HG03457 (cell line): Measurements from ENCODE around the gene TMEM245.
"Not testable (repeated sequence)": the region's sequence is repeated elsewhere in the genome, so short reads cannot be mapped to it uniquely, and the experiment has no call there.

Source experiments
- ATAC-seq: cut with Tn5 transposase; IDR thresholded peaks from one replicate; pipeline ENCODE4 v1.9.1; 2021; ENCODE audit warnings: moderate number of reproducible peaks; ENCODE audit not compliant: unreplicated experiment

Gene TMEM245

GRCh38 chr9:109072133-109072692 lies 47.5 kb downstream of the TMEM245 start:
- no peak for ATAC-seq

DNA sequence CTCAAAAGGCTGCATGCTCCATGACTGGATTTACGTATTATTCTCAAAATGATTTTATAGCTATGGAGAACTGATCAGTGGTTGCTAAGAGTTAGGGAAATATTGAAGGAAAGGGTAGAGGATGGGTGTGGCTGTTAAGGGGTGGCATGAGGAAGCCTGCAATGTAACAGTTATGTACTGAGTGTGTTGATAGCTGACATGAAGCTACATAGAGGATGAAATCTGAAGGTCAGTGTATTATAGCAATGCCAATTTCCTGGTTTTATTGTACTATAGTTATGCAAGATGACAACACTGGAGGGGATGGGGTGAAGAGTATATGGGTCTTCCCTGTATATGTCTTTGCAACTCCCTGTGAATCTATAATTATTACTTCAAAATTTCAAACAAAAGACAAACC lies 51.0 kb downstream of the TMEM245 start:
- no peak for ATAC-seq

DNA sequence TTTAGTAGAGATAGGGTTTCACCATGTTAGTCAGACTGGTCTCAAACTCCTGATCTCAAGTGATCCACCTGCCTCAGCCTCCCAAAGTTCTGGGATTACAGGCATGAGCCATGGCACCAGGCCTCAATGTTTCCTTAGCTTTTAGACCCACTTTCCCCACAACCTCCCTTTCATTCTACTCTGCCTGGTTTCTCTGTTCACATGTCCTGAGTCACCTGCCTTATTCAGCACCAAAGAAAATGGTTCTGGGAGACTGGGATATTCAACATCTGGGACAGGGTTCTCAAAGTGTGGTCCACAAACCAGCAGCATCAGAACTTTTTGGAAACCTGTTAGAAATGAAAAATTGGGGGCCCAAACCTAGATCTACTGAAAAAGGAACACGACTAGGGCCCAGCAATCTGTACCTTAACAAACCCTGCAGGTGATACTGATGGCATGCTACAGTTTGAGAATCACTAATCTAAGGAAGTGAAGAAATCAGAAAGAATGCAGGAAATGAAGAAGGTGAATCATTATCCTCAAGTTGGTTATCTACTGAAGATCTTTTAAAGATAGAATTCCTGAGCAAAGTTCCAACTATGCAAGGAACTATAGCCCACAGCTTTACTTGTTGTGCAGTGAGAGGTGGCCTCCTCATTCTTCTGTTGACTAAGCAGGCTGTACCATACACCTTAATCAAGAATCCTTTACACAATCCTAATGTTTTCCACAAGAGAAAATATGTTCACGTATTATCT lies 54.6 kb downstream of the TMEM245 start:
- ATAC-seq = no peak

DNA sequence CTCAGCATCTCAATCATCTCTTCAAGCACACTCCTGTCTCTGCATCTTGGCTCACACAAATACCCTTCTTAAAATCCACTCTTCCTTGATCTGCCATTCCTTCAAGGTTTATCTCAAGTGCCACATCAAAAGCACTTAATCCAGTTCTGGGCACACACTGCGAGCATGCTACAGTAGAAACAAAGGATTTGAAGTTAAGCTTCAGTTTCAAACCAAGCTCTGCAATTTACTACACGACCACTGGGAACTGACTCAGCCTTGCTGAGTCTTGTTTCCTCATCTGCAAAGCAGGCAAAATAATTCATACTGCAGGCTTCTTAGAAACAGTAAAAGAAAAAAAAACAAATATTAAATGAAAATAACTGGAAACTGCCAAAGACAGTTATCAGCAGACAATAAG lies 56.0 kb downstream of the TMEM245 start:
- ATAC-seq = no peak

- ATAC-seq = no peak
Measured at GRCh38 chr9:109062543-109062942, 57.2 kb downstream of the TMEM245 start.

DNA sequence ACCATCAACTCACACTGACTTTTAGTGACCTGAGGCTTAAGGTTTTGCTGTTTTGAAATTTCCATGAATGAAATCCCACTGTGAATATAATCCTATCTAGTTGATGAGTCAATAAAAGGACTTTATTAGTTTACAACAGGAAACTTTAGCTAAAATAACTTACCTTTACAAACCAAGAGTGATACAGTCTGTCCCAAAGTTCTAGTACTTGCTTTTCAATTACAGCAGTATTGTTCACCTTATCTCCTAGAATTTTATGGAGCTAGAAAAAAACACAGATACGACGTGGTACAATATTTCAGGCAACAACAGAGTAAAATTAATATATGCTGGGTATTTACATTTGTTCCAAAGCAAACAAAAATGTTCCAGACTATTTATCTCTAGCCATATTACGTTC lies 59.6 kb downstream of the TMEM245 start:
- ATAC-seq = no peak

- not testable (repeated sequence) for ATAC-seq
Measured at GRCh38 chr9:109053121-109053520, 66.6 kb downstream of the TMEM245 start.

DNA sequence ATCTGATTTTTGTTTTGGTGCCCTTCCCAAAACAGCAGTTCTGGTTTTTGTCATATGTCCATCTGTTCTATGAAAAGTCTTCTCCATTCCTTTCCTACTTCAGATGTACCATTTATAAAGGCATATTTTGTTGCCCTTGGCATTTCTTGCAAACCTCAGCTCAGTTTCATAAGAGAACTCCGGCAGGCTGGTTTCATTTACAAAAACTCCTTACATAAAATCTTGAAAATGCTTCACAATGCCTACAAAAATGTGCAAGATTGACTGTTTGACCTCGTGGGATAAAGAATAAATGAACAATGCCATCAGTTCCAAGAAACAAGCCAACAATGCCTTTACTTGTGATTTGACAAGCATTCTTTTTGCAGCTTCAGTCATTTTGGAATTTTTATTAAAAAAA lies 67.3 kb downstream of the TMEM245 start:
- ATAC-seq = no peak

DNA sequence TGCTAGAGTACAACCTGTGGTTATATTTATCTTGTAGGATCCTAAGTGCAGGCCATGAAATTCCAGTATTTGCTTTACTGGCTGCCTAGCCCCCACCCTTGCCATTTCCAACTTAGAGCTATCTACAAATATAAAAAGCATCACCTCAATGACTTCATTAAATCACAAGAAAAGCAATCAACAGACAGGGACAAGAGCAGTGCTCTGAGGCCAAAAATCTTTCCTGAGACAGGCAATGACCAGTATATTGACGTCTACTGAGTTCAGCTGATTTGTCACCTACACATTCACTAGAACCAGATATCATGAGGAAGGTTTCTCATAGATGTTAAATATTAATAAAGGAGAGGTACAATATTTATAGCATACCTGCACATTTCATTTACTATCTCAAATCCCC lies 68.0 kb downstream of the TMEM245 start:
- ATAC-seq = no peak

GRCh38 chr9:109050444-109050843 lies 69.3 kb downstream of the TMEM245 start:
- ATAC-seq = no peak

GRCh38 chr9:109048822-109049221 lies 70.9 kb downstream of the TMEM245 start:
- ATAC-seq = no peak

DNA sequence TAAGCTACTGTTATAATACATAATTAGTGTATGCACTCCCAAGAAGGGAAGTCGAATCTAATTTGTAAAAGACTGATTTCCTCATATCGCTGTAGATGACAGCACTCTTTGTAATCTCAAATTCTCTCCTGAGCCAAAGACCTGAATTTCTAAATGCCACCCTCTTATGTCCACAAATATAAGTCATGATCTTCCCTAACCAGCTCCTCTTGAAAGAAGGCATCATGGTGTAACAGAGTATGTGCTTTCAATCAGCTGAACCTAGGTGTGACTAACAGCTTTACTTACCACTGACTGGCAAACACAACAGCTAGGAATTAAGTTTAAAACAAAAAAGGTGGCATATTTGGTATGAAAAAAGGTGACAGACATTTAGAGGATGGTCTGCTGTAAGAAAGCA lies 72.5 kb downstream of the TMEM245 start:
- no peak for ATAC-seq

- no peak for ATAC-seq
Measured at GRCh38 chr9:109046346-109046745, 73.4 kb downstream of the TMEM245 start.

- no peak for ATAC-seq
Measured at GRCh38 chr9:109043578-109043977, 76.2 kb downstream of the TMEM245 start.

GRCh38 chr9:109040571-109040970 lies 79.2 kb downstream of the TMEM245 start:
- ATAC-seq = no peak

GRCh38 chr9:109039539-109039938 lies 80.2 kb downstream of the TMEM245 start:
- ATAC-seq = no peak

- no peak for ATAC-seq
Measured at GRCh38 chr9:109037946-109038715, 81.6 kb downstream of the TMEM245 start.

DNA sequence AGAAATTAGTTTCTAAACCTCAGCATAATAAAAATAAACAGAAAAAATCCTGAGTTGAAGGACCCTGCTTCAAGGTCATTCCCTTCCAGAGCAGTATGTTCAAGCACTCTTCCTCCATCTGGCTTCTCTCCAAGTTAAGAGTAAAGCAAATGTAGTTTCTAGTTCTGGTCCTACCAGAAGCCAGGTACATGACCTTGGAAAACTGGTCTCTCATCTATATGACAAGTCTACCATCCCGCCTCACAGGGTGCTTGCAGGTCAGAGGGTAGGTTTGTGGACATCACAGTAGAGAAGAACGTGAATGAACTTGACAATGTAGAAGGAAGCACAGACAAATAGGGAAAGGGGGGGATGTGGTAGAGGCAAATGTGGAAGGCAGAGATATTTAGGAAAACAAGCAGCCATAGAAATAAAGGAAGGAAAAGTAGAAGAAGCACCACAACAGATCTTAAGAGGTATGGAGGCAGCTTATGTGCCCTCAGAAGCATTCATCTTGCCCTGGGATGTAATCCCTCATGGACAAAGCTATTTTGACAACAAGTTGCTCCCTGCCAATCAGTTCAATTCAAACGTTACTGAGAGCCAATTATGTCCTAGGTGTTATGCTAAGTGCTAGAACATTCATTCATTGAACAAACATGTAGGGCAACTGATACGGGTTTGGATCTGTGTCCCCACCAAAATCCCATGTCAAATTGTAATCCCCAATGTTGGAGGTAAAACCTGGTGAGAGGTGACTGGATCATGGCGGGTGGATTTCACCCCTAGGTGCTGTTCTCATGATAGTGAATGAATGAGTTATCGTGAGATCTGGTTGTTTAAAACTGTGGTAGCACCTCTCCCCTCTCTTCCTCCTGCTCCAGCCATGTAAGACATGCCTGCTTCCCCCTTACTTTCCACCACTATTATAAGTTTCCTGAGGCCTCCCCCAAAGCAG lies 82.7 kb downstream of the TMEM245 start:
- ATAC-seq = no peak

DNA sequence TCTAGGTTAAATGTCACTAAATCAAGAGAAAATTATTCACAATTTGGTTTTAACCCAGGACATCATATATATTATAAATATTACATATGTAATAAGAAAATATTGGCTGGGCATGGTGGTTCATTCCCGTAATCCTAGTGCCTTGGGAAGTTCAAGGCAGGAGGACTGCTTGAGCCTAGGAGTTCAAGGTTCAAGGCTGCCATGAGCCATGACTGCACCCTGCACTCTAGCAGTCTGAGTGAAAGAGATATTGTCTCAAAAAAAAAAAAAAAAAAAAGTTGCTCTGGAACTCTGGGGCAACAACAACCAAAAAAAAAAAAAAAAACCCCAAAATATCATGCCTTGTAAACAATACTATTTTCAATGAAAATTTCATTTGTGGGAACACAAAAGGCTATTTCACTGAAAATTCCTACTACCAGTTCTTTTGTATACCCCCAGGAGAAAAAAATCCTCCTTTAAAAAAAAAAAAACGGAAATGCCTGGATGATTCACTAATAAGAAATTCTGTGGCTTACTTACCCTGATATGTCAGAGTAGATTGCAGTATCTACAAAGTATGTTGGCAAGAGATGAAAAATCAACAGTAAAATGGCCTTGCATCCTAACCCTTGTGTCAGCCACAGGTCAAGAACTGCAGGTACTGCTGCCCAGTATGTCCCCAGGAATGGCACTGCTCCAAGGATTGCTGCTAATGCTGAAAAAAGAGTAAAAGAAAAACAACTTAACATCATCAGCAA lies 83.9 kb downstream of the TMEM245 start:
- no peak for ATAC-seq

DNA sequence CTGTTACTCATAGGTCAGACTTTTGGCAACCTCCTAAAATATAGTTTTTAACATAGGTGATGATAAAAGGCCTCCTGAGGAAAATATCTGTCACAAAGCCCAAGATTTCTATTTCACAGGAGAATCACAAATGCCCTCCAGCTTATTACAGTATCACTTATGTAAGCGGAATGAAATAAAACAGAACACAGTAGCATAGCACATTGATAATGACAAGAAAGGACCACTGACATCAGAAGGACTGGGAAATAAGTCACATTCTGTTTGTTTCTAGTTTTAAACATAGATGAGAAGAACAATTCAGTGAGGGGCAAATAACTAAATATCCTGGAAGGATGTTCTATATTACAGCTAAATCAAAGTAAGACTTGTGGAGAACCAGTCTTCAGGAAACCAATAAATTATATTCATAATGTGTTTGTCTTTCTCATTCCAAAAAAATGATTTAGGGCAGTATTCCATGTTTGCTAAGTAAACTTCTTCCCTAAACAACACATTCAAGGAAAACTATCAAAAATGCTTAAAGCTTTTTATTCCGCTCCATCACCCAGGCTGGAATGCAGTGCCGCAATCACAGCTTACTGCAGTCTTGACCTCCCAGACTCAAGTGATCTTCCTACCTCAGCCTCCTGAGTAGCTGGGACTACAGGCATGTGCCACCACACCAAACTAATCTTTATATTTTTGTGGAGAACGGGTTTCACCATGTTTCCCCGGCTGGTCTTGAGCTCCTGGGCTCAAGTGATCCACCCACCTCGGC lies 85.6 kb downstream of the TMEM245 start:
- ATAC-seq = no peak
